HEK293T (cell line): Measurements from ENCODE around the gene RAB3A.

ENCODE experiments used
- CTCF ChIA-PET: fragments of 350-600 bp; formaldehyde crosslinking; extraction: SDS; loops from one replicate; lab custom pipeline; 2021; ENCODE audit warnings: antibody characterized with exemption, inconsistent platforms; lab: Yijun Ruan, JAX
- POLR2A ChIA-PET: fragments of 350-600 bp; formaldehyde crosslinking; extraction: SDS; loops from one replicate; lab custom pipeline; 2020; ENCODE audit warnings: antibody characterized with exemption, inconsistent platforms; lab: Yijun Ruan, JAX
- DNase-seq: peaks from one replicate; pipeline ENCODE4 v3.0.0; 2012; ENCODE audit warnings: mixed read lengths; ENCODE audit errors: extremely low spot score
- ARNT ChIP-seq: fragments of 450-650 bp; IDR thresholded peaks from 2 replicates; pipeline ENCODE4 v1.6.1; 2017; ENCODE audit warnings: mild to moderate bottlenecking
- BHLHE40 ChIP-seq: fragments of 450-650 bp; IDR thresholded peaks from 2 replicates; pipeline ENCODE4 v1.6.1; 2016; ENCODE audit warnings: mild to moderate bottlenecking, moderate library complexity, borderline replicate concordance
- CTBP1 ChIP-seq: fragments of 450-650 bp; IDR thresholded peaks from 2 replicates; pipeline ENCODE4 v1.6.1; 2016; ENCODE audit warnings: borderline replicate concordance
- ELF4 ChIP-seq: fragments of 450-650 bp; IDR thresholded peaks from 2 replicates; pipeline ENCODE4 v1.6.1; 2017; ENCODE audit warnings: antibody characterized with exemption
- FOXA1 ChIP-seq: fragments of 450-650 bp; IDR thresholded peaks from 2 replicates; pipeline ENCODE4 v1.6.1; 2016; ENCODE audit warnings: mild to moderate bottlenecking
- FOXK2 ChIP-seq: fragments of 450-650 bp; IDR thresholded peaks from 2 replicates; pipeline ENCODE4 v1.6.1; 2016; ENCODE audit warnings: mild to moderate bottlenecking
- FOXM1 ChIP-seq: fragments of 450-650 bp; IDR thresholded peaks from 2 replicates; pipeline ENCODE4 v1.6.1; 2017; ENCODE audit warnings: mild to moderate bottlenecking, borderline replicate concordance
- HDGF ChIP-seq: fragments of 450-650 bp; IDR thresholded peaks from 2 replicates; pipeline ENCODE4 v1.6.1; 2017; ENCODE audit warnings: antibody characterized with exemption, borderline replicate concordance
- L3MBTL2 ChIP-seq: fragments of 450-650 bp; conservative IDR thresholded peaks from 2 replicates; pipeline ENCODE4 v1.6.1; 2016; ENCODE audit warnings: mild to moderate bottlenecking
- LEF1 ChIP-seq: fragments of 450-650 bp; IDR thresholded peaks from 2 replicates; pipeline ENCODE4 v1.6.1; 2017; ENCODE audit warnings: mild to moderate bottlenecking, borderline replicate concordance
- NFRKB ChIP-seq: fragments of 450-650 bp; IDR thresholded peaks from 2 replicates; pipeline ENCODE4 v1.6.1; 2016; ENCODE audit warnings: mild to moderate bottlenecking, moderate library complexity
- PKNOX1 ChIP-seq: fragments of 450-650 bp; IDR thresholded peaks from 2 replicates; pipeline ENCODE4 v1.6.1; 2016
- SP1 ChIP-seq: fragments of 450-650 bp; IDR thresholded peaks from 2 replicates; pipeline ENCODE4 v1.6.1; 2017
- SUZ12 ChIP-seq: fragments of 450-650 bp; IDR thresholded peaks from 2 replicates; pipeline ENCODE4 v1.6.1; 2016; ENCODE audit warnings: mild to moderate bottlenecking
- TARDBP ChIP-seq: fragments of 450-650 bp; IDR thresholded peaks from 2 replicates; pipeline ENCODE4 v1.6.1; 2016
- ZNF384 ChIP-seq: fragments of 450-650 bp; IDR thresholded peaks from 2 replicates; pipeline ENCODE4 v1.6.1; 2016

Gene RAB3A

GRCh38 chr19:18221815-18222725, 18.2 kb upstream of the RAB3A start:
- ChIA-PET CTCF (interaction anchor here (1.0 kb wide), 1 partner anchor 17 kb away, joined by 3 read pairs; no protein-coding TSS in a partner anchor), POLR2A (interaction anchor here (1.0 kb wide), 1 partner anchor 60 kb away, joined by 3 read pairs; no protein-coding TSS in a partner anchor)
- TF ChIP-seq L3MBTL2 (no peak), NFRKB (no peak)
- no peak for DNase-seq

GRCh38 chr19:18220632-18221275, 16.9 kb upstream of the RAB3A start:
- POLR2A ChIA-PET = interaction anchor here (1.1 kb wide), 1 partner anchor 102 kb away, joined by 3 read pairs; the partner anchor contains the start of gene LSM4
- DNase-seq = peak; percentile 43
- CTCF ChIA-PET = interaction anchor here (0.5 kb wide), 1 partner anchor 8 kb away, joined by 3 read pairs; no protein-coding TSS in a partner anchor
- no peak for TF ChIP-seq SP1
- no peak for TF ChIP-seq TARDBP
- TF ChIP-seq FOXM1 = no peak
- no peak for TF ChIP-seq ELF4
- TF ChIP-seq L3MBTL2 = no peak
- TF ChIP-seq ZNF384 = no peak
- no peak for TF ChIP-seq LEF1
- TF ChIP-seq PKNOX1 = no peak
- TF ChIP-seq HDGF = no peak
- no peak for TF ChIP-seq SUZ12
- TF ChIP-seq ARNT = no peak
- TF ChIP-seq NFRKB = no peak
- TF ChIP-seq BHLHE40 = no peak

GRCh38 chr19:18219911-18220631, 16.2 kb upstream of the RAB3A start:
- ChIA-PET CTCF (interaction anchor here (0.5 to 0.8 kb wide), 2 partner anchors 9 to 12 kb away, joined by 3 read pairs; no protein-coding TSS in a partner anchor), POLR2A (interaction anchor here (1.1 kb wide), 2 partner anchors 61 to 103 kb away, joined by 3 read pairs; partner anchors contain the start of genes JUND and LSM4)
- no peak for TF ChIP-seq ARNT
- TF ChIP-seq FOXM1 = no peak
- no peak for TF ChIP-seq ZNF384
- TF ChIP-seq L3MBTL2 = no peak
- TF ChIP-seq SP1 = no peak
- no peak for TF ChIP-seq FOXA1
- no peak for TF ChIP-seq BHLHE40
- TF ChIP-seq ELF4 = no peak
- TF ChIP-seq SUZ12 = no peak
- DNase-seq = no peak

GRCh38 chr19:18218600-18218999, 14.8 kb upstream of the RAB3A start:
- CTCF ChIA-PET = no interaction called here
- POLR2A ChIA-PET = interaction anchor here (1.1 kb wide), 1 partner anchor 63 kb away, joined by 3 read pairs; the partner anchor contains the start of gene JUND
- TF ChIP-seq SUZ12 = no peak
- no peak for TF ChIP-seq HDGF
- no peak for TF ChIP-seq LEF1
- no peak for TF ChIP-seq FOXK2
- no peak for TF ChIP-seq SP1
- DNase-seq = no peak

GRCh38 chr19:18218159-18218558, 14.3 kb upstream of the RAB3A start:
- no peak for DNase-seq
- CTCF ChIA-PET = no interaction called here
- POLR2A ChIA-PET = no interaction called here
- TF ChIP-seq L3MBTL2 = no peak
- no peak for TF ChIP-seq FOXA1
- TF ChIP-seq NFRKB = no peak
- no peak for TF ChIP-seq HDGF
- no peak for TF ChIP-seq LEF1
- TF ChIP-seq TARDBP = no peak
- TF ChIP-seq ELF4 = no peak
- TF ChIP-seq SP1 = no peak
- no peak for TF ChIP-seq FOXK2
- no peak for TF ChIP-seq CTBP1
- TF ChIP-seq SUZ12 = no peak
- no peak for TF ChIP-seq ARNT
- no peak for TF ChIP-seq PKNOX1
- no peak for TF ChIP-seq ZNF384
- TF ChIP-seq FOXM1 = no peak
- no peak for TF ChIP-seq BHLHE40

- POLR2A ChIA-PET = no interaction called here
These were observed 12.9 kb upstream of the RAB3A start for GRCh38 chr19:18216789-18217188.

More at GRCh38 chr19:18216789-18217188, 12.9 kb upstream of the RAB3A start:
- CTCF ChIA-PET = interaction anchor here (0.7 kb wide), 1 partner anchor 8 kb away, joined by 3 read pairs; no protein-coding TSS in a partner anchor
- no peak for DNase-seq
- no peak for TF ChIP-seq LEF1
- TF ChIP-seq BHLHE40 = no peak
- TF ChIP-seq PKNOX1 = no peak
- no peak for TF ChIP-seq SP1
- TF ChIP-seq HDGF = no peak
- no peak for TF ChIP-seq ARNT
- TF ChIP-seq L3MBTL2 = no peak
- no peak for TF ChIP-seq NFRKB
- no peak for TF ChIP-seq SUZ12
- TF ChIP-seq ELF4 = no peak
- TF ChIP-seq FOXK2 = no peak
- no peak for TF ChIP-seq TARDBP
- TF ChIP-seq FOXM1 = no peak
- no peak for TF ChIP-seq CTBP1
- TF ChIP-seq FOXA1 = no peak
- TF ChIP-seq ZNF384 = no peak
